IMR-90 (cell line): Measurements from ENCODE around the gene CAMK2B. TPM values are rescaled to one million over a fixed set of nuclear protein-coding genes. Genes with fewer than 3 reads are reported as not detected.

ENCODE experiments used
- ATAC-seq: fragments of 200-7000 bp; cut with Tn5 transposase; 2 replicates; pipeline ENCODE4 v1.9.1; 2020; ENCODE audit warnings: low read depth, mild to moderate bottlenecking, moderate library complexity
- BruUV-seq: library from RNA; stranded (reverse); fragments of 400-500 nt; replicated peaks from 2 replicates; lab custom pipeline; 2021; lab: Mats Ljungman, UMichigan
- CTCF ChIA-PET: fragments of 300-600 bp; formaldehyde crosslinking; extraction: SDS; loops from one replicate; lab custom pipeline; 2021; ENCODE audit warnings: antibody characterized with exemption; lab: Yijun Ruan, JAX
- POLR2A ChIA-PET: fragments of 300-600 bp; sonication (Branson Sonifier 250); formaldehyde crosslinking; loops from one replicate; lab custom pipeline; 2022; ENCODE audit warnings: antibody characterized with exemption; ENCODE audit not compliant: unreplicated experiment; lab: Charles Lee
- DNase-seq: peaks from one replicate; pipeline ENCODE4 v3.0.0; 2013
- H2AFZ ChIP-seq: replicated peaks from 2 replicates; pipeline ENCODE3; 2013; ENCODE audit warnings: low read length, mild to moderate bottlenecking; ENCODE audit not compliant: poor library complexity
- H2AK5ac ChIP-seq: 2 replicates; pipeline ENCODE4 v1.6.1; 2013; ENCODE audit warnings: low read depth, low read length, inconsistent platforms
- H2AK9ac ChIP-seq: replicated peaks from 2 replicates; pipeline ENCODE3; 2013; ENCODE audit warnings: mild to moderate bottlenecking, low read depth, low read length, moderate library complexity; ENCODE audit not compliant: poor library complexity
- H2BK120ac ChIP-seq: 2 replicates; pipeline ENCODE4 v1.6.1; 2013; ENCODE audit warnings: low read depth, low read length, inconsistent platforms
- H2BK15ac ChIP-seq: 3 replicates; pipeline ENCODE4 v1.6.1; 2013; ENCODE audit warnings: low read depth, low read length, inconsistent platforms
- H2BK20ac ChIP-seq: 2 replicates; pipeline ENCODE4 v1.6.1; 2013; ENCODE audit warnings: low read depth, mild to moderate bottlenecking, inconsistent platforms, low read length, moderate library complexity
- H2BK5ac ChIP-seq: 2 replicates; pipeline ENCODE4 v1.6.1; 2013; ENCODE audit warnings: mild to moderate bottlenecking, low read depth, low read length, inconsistent platforms; ENCODE audit not compliant: poor library complexity, severe bottlenecking
- H3K14ac ChIP-seq: replicated peaks from 2 replicates; pipeline ENCODE4 v1.6.1; 2013; ENCODE audit warnings: low read depth, low read length, inconsistent platforms
- H3K18ac ChIP-seq: 2 replicates; pipeline ENCODE4 v1.6.1; 2013; ENCODE audit warnings: low read depth, low read length, control low read depth
- H3K23ac ChIP-seq: 2 replicates; pipeline ENCODE4 v1.6.1; 2013; ENCODE audit warnings: low read depth, low read length, inconsistent platforms
- H3K27ac ChIP-seq: 2 replicates; pipeline ENCODE4 v1.5.1; 2013; ENCODE audit warnings: mild to moderate bottlenecking, control low read depth, low read length; ENCODE audit not compliant: insufficient read depth
- H3K27me3 ChIP-seq: 2 replicates; pipeline ENCODE4 v1.6.1; 2013; ENCODE audit warnings: low read length; ENCODE audit not compliant: control insufficient read depth, insufficient read depth
- H3K36me3 ChIP-seq: 2 replicates; pipeline ENCODE4 v1.6.1; 2013; ENCODE audit warnings: low read length, mixed read lengths; ENCODE audit not compliant: control insufficient read depth, insufficient read depth
- H3K4ac ChIP-seq: 2 replicates; pipeline ENCODE4 v1.6.1; 2013; ENCODE audit warnings: low read depth, low read length, inconsistent platforms
- H3K4me1 ChIP-seq: 2 replicates; pipeline ENCODE4 v1.6.1; 2013; ENCODE audit warnings: low read length, mixed read lengths; ENCODE audit not compliant: control insufficient read depth, insufficient read depth
- H3K4me2 ChIP-seq: 2 replicates; pipeline ENCODE4 v1.6.1; 2013; ENCODE audit warnings: low read depth, mild to moderate bottlenecking, control low read depth, low read length, moderate library complexity
- H3K4me3 ChIP-seq: 2 replicates; pipeline ENCODE4 v1.5.1; 2013; ENCODE audit warnings: low read depth, mild to moderate bottlenecking, control low read depth, low read length, moderate library complexity; ENCODE audit not compliant: insufficient read depth
- H3K56ac ChIP-seq: 2 replicates; pipeline ENCODE4 v1.6.1; 2013; ENCODE audit warnings: low read length, inconsistent platforms; ENCODE audit not compliant: insufficient read depth; ENCODE audit errors: extremely low read depth
- H3K79me1 ChIP-seq, 2 experiments: 2 replicates each; pipeline ENCODE4 v1.6.1; 2013; ENCODE audit warnings: low read length in 2 of 2, inconsistent platforms in 1 of 2, low read depth in 1 of 2
- H3K9ac ChIP-seq: 2 replicates; pipeline ENCODE4 v1.6.1; 2013; ENCODE audit warnings: low read depth, low read length, control low read depth
- H3K9me1 ChIP-seq: 2 replicates; pipeline ENCODE4 v1.6.1; 2013; ENCODE audit warnings: low read length, inconsistent platforms; ENCODE audit not compliant: insufficient read depth
- H3K9me3 ChIP-seq: 2 replicates; pipeline ENCODE4 v1.6.1; 2013; ENCODE audit warnings: low read length; ENCODE audit not compliant: control insufficient read depth, insufficient read depth
- H4K20me1 ChIP-seq: 2 replicates; pipeline ENCODE4 v1.6.1; 2013; ENCODE audit warnings: low read length, inconsistent platforms; ENCODE audit not compliant: insufficient read depth
- H4K5ac ChIP-seq: 2 replicates; pipeline ENCODE4 v1.6.1; 2013; ENCODE audit warnings: mild to moderate bottlenecking, low read depth, low read length, control low read depth
- H4K8ac ChIP-seq, 2 experiments: 2 replicates each; pipeline ENCODE4 v1.6.1; 2013; ENCODE audit warnings: low read depth in 2 of 2, low read length in 2 of 2, control low read depth in 1 of 2, inconsistent platforms in 1 of 2
- H4K91ac ChIP-seq: 2 replicates; pipeline ENCODE4 v1.6.1; 2013; ENCODE audit warnings: low read depth, low read length, inconsistent platforms; ENCODE audit not compliant: insufficient read depth
- ELK1 ChIP-seq: fragments of 150-350 bp; IDR thresholded peaks from 2 replicates; pipeline ENCODE4 v1.6.1; 2016; ENCODE audit warnings: low read depth, mild to moderate bottlenecking, low read length, moderate library complexity, borderline replicate concordance
- MAFK ChIP-seq: IDR thresholded peaks from 2 replicates; pipeline ENCODE4 v1.6.1; 2012; ENCODE audit warnings: low read depth, low read length, improper control_type of control experiment
- RAD21 ChIP-seq: IDR thresholded peaks from 2 replicates; pipeline ENCODE4 v1.6.1; 2012; ENCODE audit warnings: low read length, improper control_type of control experiment
- RCOR1 ChIP-seq: IDR thresholded peaks from 2 replicates; pipeline ENCODE4 v1.6.1; 2012; ENCODE audit warnings: mild to moderate bottlenecking, low read length, improper control_type of control experiment; ENCODE audit not compliant: insufficient replicate concordance
- SMC3 ChIP-seq: fragments of 150-350 bp; IDR thresholded peaks from 2 replicates; pipeline ENCODE4 v1.6.1; 2016; ENCODE audit warnings: low read depth, mild to moderate bottlenecking, antibody characterized with exemption, low read length, moderate library complexity
- WGBS, 2 experiments: methylation state at CpG; one replicate each; pipeline versions ENCODE4 v1.1.5 to v1.1.7; 2013; ENCODE audit warnings: missing lambda C conversion rate in 2 of 2; ENCODE audit not compliant: insufficient read length in 1 of 2; ENCODE audit errors: extremely low coverage in 2 of 2; 5-methylcytosine and 5-hydroxymethylcytosine counted together
- dilution Hi-C: fragments of 300-500 bp; cut with HindIII; formaldehyde crosslinking; loops from one replicate; pipeline ENCODE4 v1.14.3; 2018; ENCODE audit warnings: low sequenced_read_pairs; ENCODE audit not compliant: unreplicated experiment
- in situ Hi-C: fragments of 300-500 bp; cut with MboI; formaldehyde crosslinking; loops from 3 replicates; pipeline ENCODE4 v1.14.3; 2019; ENCODE audit warnings: low sequenced_read_pairs, inconsistent platforms, mixed read lengths
- intact Hi-C: fragments of 100-400 bp; cut with micrococcal nuclease; formaldehyde crosslinking; loops from 2 replicates; pipeline ENCODE4 v1.10.0; 2022
- polyA plus RNA-seq, 3 experiments: library from polyadenylated mRNA; depleted of rRNA; stranded (reverse); fragments of >200 nt; gene quantifications; 2 replicates each; pipeline ENCODE4 v1.2.3, GENCODE V29; 2012; ENCODE audit warnings: low replicate concordance in 1 of 3
- total RNA-seq: library from RNA; depleted of rRNA; stranded (reverse); fragments of >200 nt; gene quantifications from 2 replicates; pipeline ENCODE4 v1.2.3, GENCODE V29; 2012

Gene CAMK2B
- total and polyA plus RNA-seq, 2 of the 4 experiments (the other 2 are of a cell fraction) = 0.18 to 0.36 TPM

GRCh38 chr7:44251881-44252280 is 73.5 kb downstream of the CAMK2B start:
- no peak overlapping the region for H4K5ac ChIP-seq
- H4K91ac ChIP-seq = no peak overlapping the region
- CTCF ChIA-PET = no interaction called here
- H3K23ac ChIP-seq = no peak overlapping the region
- no peak overlapping the region for H3K14ac ChIP-seq
- no peak overlapping the region for H3K4me3 ChIP-seq
- intact Hi-C loops = no loop called here
- H4K20me1 ChIP-seq = no peaks in the 10 kb centered on the region
- DNase-seq = no peak
- no TSS peak for BruUV-seq
- no peak overlapping the region for H3K27ac ChIP-seq
- no peaks in the 10 kb centered on the region for H3K36me3 ChIP-seq
- no peak overlapping the region for H3K9ac ChIP-seq
- no peak overlapping the region for H4K8ac ChIP-seq
- no peak for TF ChIP-seq RCOR1
- no peak for TF ChIP-seq SMC3
- TF ChIP-seq RAD21 = no peak
- TF ChIP-seq MAFK = no peak
- no peak for TF ChIP-seq ELK1
- H3K18ac ChIP-seq = no peak overlapping the region
- no peak for ATAC-seq
- H2BK120ac ChIP-seq = no peak overlapping the region
- H3K9me1 ChIP-seq = peaks cover 4% of the 10 kb centered on the region
- POLR2A ChIA-PET = no interaction called here
- 80% methylated on average over 3 of the region's 12 CpGs; no CpG with 5 or more reads in 1 of the 2 experiments for WGBS, 2 experiments
- in situ Hi-C loops = no loop called here
- H3K9me3 ChIP-seq = no peaks in the 10 kb centered on the region
- no peak overlapping the region for H2BK5ac ChIP-seq
- no peak overlapping the region for H2AK5ac ChIP-seq
- no peak overlapping the region for H3K4me2 ChIP-seq
- H3K4ac ChIP-seq = no peak overlapping the region
- dilution Hi-C loops = no loop called here
- H2BK15ac ChIP-seq = no peak overlapping the region
- no peaks in the 10 kb centered on the region for H3K79me1 ChIP-seq
- peaks cover 2% of the 10 kb centered on the region; the same call in 1 of the 2 replicates for H3K27me3 ChIP-seq
- no peaks in the 10 kb centered on the region for H3K4me1 ChIP-seq
- H2AK9ac ChIP-seq = no peak overlapping the region
- H2BK20ac ChIP-seq = no peak overlapping the region
- H3K56ac ChIP-seq = no peak overlapping the region
- no peak overlapping the region for H2AFZ ChIP-seq
